Fibroblast of skin of left biceps (primary cell): ENCODE results near the gene MKRN2.

Experiments
- DNase-seq, 2 experiments: peaks; one replicate each; pipeline ENCODE4 v3.0.0-alpha.2; 2013; ENCODE audit warnings: low read depth in 2 of 2

Gene MKRN2

GRCh38 chr3:12553921-12554391 lies 2.9 kb upstream of the MKRN2 start:
- no peak for DNase-seq

GRCh38 chr3:12556314-12556689 lies 585 bp upstream of the MKRN2 start:
- DNase-seq, result no peak

- no peak for DNase-seq
Observed at GRCh38 chr3:12557473-12558100, 700 bp downstream of the MKRN2 start.

- DNase-seq, result no peak
Observed at GRCh38 chr3:12558706-12559105, 1.8 kb downstream of the MKRN2 start.

GRCh38 chr3:12559520-12559919 lies 2.6 kb downstream of the MKRN2 start:
- no peak for DNase-seq

- no peak for DNase-seq
Observed at GRCh38 chr3:12560505-12561190, 3.8 kb downstream of the MKRN2 start.

- no peak for DNase-seq
Observed at GRCh38 chr3:12561397-12561796, 4.5 kb downstream of the MKRN2 start.

- no peak for DNase-seq
Observed at GRCh38 chr3:12562451-12562850, 5.6 kb downstream of the MKRN2 start.

- no peak for DNase-seq
Observed at GRCh38 chr3:12566976-12567375, 10.1 kb downstream of the MKRN2 start.

GRCh38 chr3:12568747-12569146 lies 11.9 kb downstream of the MKRN2 start:
- DNase-seq, result no peak

GRCh38 chr3:12569836-12570235 lies 12.9 kb downstream of the MKRN2 start:
- DNase-seq, result no peak

- no peak for DNase-seq
Observed at GRCh38 chr3:12571986-12572385, 15.1 kb downstream of the MKRN2 start.

- DNase-seq, result no peak
Observed at GRCh38 chr3:12574131-12574530, 17.2 kb downstream of the MKRN2 start.

GRCh38 chr3:12574661-12575060 lies 17.8 kb downstream of the MKRN2 start:
- DNase-seq, result no peak

GRCh38 chr3:12577379-12577778 lies 20.5 kb downstream of the MKRN2 start:
- DNase-seq, result no peak

GRCh38 chr3:12578742-12579141 lies 21.9 kb downstream of the MKRN2 start:
- no peak for DNase-seq

- no peak for DNase-seq
Observed at GRCh38 chr3:12579456-12579855, 22.6 kb downstream of the MKRN2 start.

GRCh38 chr3:12579905-12580304 lies 23.0 kb downstream of the MKRN2 start:
- DNase-seq, result no peak

GRCh38 chr3:12582730-12583129 lies 25.8 kb downstream of the MKRN2 start:
- DNase-seq, result no peak

GRCh38 chr3:12583280-12583679 lies 26.4 kb downstream of the MKRN2 start:
- DNase-seq, result no peak

GRCh38 chr3:12584083-12584482 lies 27.2 kb downstream of the MKRN2 start:
- no peak for DNase-seq

GRCh38 chr3:12585181-12585580 lies 28.3 kb downstream of the MKRN2 start:
- no peak for DNase-seq

- no peak for DNase-seq
Observed at GRCh38 chr3:12585970-12586369, 29.1 kb downstream of the MKRN2 start.

- no peak for DNase-seq
Observed at GRCh38 chr3:12586403-12586802, 29.5 kb downstream of the MKRN2 start.
